NOMO-1 treated with dmso at 0.1 percent for 144 hours (cell line): ENCODE measurements around the gene PYM1.

ENCODE experiments used
- DNase-seq: peaks from one replicate; lab custom pipeline; 2025; ENCODE audit not compliant: unreplicated experiment; lab: John Stamatoyannopoulos, UW

Gene PYM1

DNA sequence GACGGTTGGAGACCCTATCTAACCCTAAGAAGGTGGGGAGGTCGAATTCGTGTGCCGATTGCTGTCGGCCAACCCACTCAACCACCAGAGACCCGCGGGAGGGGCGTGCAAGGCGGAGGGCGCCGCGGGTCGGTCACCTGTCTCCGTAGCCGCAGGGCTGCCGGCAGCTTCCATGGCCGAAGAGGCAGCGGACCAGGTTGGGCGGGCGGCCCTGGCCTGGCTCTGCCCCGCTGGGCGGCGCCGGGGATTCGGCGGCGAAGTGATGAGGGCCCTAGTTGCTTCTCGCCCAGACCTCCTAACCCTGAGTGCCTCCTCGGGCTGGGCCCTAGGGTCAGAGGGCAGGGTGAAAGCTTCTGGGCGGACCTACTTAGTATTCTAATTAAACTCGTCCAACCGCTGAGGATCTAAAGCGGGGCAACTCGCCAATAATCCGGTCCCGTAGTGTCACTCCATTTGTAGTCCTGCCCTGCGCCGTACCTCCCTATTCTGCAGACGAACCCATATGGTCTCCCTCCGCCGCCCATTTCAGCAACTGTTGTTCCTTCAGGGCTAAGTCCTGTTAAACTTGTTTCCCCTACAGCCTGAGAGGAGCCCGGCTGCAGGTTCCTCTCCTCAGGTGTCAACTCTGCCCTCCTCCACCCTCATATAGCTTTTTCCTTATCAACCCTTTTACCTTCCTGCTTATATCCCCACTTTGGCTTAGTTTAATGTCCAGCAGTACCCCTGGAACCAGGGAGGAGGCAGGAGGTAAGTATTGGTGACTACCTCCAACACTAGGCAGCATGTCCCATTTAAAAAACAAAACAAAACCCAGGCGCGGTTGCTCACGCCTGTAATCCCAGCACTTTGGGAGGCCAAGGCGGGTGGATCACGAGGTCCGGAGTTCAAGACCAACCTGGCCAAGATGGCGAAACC, at the start of gene PYM1:
PYM1 (minus strand) TSS at position 307 of the 915 bp plus-strand sequence; CDS start at position 174, 133 bp downstream.
- peak; percentile 93 for DNase-seq

DNA sequence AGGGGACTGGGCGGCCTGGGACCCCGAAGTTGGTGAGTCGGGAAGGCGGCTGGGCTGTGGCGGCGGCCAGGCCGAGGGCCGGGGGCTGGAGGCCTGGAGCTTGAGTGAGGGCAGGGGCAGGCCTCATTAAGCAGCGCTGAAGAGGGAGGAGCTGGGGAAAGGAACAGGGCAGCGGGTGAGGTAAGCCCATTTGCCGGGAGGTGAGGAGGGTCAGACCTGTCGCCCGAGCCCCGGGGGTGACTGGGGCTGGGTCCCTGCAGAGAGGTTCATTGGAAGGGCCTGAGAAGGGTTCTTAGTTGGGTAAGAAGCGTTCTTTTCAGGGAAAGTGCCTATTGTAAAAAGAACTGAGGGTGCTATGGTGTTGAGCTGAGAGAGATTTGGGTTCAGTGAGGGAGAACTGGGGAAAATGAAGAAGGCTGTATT, 46.6 kb upstream of the PYM1 start:
- DNase-seq: peak; percentile 32

DNA sequence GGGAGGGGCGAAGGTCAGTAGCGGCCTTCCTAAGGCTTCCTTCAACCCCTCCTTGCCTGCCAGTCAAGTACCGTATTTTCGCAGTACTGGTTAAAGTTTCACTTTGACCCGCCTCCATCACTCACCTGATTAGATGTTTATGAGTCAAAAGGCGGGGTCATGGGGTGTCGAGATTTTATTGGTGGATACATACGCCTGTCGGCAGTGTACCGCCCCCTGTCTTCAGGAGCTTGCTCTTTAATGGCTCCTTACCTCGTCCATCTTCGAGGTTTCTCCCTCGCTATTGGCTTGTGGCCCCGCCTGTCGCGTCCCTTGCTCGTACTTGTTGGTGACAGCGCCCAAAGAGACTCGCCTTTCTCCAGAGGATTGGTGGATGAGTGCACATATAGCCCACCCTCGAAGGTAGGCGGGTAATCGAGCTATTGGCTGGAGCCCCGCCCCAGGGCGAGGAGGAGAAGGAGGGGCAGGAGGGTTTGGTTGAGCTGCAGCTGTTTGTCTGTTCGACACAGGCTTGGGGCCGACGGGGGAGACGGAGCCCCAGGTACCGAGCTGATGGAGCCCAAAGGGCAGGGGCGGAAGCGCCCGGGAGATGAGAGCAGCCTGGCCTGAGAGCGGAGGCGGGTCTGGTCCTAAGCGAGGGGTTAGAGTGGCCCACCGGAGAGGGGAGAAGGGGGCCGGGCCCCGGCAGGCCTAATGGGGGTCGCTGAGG, 46.1 kb upstream of the PYM1 start, which contains the start of gene RAB5B:
RAB5B (plus strand) TSS at position 480 of the 709 bp plus-strand sequence. CDS start 12,883 bp downstream, outside the sequence.
- peak; percentile 100 for DNase-seq

DNA sequence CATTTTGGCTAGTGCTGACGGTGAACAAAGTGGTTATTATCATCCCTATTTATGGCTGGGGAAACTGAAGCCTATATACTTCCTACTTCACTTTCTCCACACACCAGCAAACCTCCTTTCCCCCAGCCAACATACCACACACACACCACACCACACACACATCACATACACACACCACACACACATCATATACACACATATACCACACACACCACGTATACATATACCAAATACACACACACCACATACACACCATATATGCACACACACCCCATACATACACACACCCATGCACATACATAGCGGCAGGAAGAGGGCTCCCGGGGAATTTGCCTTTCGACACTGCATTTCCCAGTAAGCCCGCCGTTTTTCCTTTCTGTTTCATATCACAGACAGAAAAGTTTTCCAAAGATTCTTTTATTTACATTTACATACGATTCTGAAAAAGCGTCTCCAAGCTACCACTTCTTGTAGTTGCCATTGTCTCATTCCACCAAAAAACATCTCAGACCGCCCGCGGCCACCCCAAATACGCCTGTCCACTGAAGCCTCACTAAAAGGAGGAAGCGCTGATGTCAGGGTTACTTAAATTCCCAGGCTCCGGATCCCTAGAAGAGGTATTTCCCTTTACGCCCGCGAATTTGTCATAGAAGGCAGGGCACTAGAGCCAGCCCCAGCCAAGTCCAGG, 45.4 kb upstream of the PYM1 start:
- DNase-seq: no peak

DNA sequence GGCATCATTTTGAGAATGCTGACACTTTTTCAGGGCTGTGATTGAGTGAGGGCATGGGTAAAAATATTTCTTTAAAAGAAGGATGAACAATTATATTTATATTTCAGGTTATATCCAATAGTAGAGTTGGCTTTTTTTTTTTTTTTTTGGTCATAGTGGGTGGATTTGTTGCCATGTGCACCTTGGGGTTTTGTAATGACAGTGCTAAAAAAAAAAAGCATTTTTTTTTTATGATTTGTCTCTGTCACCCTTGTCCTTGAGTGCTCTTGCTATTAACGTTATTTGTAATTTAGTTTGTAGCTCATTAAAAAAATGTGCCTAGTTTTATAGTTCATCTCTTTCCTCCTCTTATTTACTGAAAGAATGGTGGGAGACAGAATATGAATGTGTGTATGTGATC, 44.8 kb upstream of the PYM1 start:
- DNase-seq: no peak

DNA sequence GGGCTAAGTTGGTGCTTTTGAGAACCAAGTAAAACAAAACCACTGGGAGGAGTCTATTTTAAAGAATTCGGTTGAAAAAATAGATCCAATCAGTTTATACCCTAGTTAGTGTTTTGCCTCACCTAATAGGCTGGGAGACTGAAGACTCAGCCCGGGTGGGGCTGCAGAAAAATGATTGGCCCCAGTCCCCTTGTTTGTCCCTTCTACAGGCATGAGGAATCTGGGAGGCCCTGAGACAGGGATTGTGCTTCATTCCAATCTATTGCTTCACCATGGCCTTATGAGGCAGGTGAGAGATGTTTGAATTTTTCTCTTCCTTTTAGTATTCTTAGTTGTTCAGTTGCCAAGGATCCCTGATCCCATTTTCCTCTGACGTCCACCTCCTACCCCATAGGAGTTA, 44.3 kb upstream of the PYM1 start:
- no peak for DNase-seq

DNA sequence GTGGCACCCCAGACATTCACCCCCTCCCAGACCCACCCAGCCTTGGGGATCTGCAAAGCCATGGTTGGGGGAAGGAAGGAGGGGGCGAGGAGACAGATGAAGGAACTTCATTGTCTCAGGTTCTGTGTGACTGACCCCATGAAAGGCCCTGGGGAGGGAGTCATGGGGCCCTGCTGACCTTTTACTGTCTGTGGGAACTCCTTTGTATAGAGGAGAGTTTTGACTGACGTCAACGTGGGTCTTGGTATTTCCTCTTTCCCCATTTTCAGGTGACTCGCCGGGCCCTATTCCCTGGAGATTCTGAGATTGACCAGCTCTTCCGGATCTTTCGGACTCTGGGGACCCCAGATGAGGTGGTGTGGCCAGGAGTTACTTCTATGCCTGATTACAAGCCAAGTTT, 43.1 kb upstream of the PYM1 start:
- DNase-seq: no peak

DNA sequence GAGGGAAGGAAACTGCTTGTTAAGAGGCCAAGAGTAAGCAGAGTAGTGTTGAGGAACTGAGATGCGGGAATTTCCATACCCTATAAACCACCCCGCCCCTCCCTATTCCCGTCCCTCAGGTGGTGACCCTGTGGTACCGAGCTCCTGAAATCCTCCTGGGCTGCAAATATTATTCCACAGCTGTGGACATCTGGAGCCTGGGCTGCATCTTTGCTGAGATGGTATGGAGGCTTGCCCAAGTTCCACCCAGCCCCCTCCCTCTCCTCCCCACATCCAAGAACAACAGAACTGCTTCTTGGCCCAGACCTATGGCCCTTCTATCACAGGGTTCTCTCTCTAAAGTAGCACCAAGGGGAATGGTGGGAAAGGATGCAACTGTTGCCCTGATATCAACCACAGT, 41.7 kb upstream of the PYM1 start:
- DNase-seq: no peak

DNA sequence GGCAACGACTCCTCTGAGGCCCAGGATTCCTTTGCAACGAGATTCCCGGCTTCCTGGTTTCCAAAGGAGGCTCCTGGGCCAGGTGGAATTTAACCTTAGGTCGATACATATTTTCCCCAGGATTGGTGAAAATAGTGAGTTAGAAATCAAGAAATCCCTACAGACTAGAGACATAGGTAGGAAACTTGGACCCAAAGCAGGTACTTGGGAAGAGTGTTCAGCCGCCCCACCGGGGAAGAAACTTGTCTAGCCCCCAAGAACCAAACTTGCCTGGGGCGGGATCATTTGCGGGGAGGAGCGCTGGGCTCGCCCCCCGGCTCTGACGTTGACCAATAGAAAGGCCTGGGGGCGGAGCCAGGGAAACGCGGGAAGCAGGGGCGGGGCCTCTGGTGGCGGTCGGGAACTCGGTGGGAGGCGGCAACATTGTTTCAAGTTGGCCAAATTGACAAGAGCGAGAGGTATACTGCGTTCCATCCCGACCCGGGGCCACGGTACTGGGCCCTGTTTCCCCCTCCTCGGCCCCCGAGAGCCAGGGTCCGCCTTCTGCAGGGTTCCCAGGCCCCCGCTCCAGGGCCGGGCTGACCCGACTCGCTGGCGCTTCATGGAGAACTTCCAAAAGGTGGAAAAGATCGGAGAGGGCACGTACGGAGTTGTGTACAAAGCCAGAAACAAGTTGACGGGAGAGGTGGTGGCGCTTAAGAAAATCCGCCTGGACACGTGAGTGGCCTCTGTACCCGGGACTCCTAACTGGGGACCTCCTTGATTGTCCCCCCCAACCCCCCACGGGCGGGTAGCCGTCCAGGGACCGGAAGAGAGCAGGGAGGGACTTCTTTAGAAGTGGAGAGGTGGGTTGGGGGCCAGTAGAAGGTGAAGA, 39.0 kb upstream of the PYM1 start, which contains the start of gene CDK2:
CDK2 (plus strand) TSS at position 423 of the 874 bp plus-strand sequence; CDS start at position 602, 179 bp downstream.
- DNase-seq: peak; percentile 82

DNA sequence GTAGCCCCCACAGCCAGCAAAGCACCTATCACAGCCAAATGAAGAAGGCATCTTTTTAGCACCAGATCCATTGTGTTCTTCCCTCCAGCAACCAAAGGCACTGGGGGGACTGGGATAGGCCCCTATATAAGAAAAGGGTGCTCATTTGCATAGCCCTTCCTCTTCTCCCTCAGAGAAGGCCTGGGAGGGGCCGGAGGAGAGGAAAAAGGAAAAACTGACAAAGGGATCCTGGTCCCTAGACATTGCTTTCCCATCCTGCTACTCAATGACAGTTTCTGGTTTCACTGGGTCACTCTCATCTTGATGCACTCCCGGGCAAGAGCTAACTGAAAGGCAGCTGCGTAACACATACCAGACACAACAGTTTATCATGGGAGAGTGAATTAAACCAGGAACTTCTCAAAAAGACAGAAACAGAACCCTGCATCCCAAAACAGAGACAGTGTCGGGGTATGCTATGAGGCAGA, 38.3 kb upstream of the PYM1 start, which contains the start of gene PMEL:
PMEL (minus strand) TSS at position 102 of the 467 bp plus-strand sequence; CDS start at position 71, 31 bp downstream.
- no peak for DNase-seq

DNA sequence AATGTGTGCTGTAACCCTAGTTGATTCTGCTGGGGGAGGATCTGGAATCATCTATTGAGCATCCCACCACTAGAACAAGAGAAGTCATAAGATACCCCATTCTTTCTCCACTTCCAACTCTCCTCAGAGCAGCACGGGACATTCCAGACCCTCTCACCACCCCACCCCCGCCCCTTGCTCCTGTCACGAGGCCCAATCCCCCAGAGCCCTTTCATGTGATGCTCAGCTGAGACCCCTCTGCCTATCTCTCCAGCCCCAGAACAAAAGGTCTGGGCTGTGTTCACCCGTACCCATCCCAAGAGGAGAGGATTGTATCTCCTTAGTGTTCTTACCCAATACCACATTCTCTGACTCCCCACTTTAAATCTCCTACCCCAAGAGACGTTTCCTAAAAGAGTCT, 37.5 kb upstream of the PYM1 start:
- DNase-seq: no peak

DNA sequence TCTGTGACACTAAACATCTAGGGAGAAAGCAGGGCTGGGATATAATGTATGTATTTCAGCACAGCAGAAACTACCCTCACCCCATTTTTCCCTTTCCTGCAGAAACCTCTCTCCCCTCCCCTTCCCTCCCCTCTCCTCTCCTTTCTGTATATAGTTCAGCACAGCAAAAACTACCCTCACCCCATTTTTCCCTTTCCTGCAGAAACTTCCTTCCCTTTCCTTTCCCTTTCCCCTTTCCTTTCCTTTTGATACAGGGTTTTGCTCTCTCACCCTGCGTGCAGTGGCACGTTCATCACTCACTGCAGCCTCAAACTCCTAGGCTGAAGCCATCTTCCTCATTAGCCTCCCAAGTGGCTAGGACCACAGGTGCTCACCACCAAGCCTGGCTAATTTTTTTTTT, 36.1 kb upstream of the PYM1 start:
- DNase-seq: no peak

DNA sequence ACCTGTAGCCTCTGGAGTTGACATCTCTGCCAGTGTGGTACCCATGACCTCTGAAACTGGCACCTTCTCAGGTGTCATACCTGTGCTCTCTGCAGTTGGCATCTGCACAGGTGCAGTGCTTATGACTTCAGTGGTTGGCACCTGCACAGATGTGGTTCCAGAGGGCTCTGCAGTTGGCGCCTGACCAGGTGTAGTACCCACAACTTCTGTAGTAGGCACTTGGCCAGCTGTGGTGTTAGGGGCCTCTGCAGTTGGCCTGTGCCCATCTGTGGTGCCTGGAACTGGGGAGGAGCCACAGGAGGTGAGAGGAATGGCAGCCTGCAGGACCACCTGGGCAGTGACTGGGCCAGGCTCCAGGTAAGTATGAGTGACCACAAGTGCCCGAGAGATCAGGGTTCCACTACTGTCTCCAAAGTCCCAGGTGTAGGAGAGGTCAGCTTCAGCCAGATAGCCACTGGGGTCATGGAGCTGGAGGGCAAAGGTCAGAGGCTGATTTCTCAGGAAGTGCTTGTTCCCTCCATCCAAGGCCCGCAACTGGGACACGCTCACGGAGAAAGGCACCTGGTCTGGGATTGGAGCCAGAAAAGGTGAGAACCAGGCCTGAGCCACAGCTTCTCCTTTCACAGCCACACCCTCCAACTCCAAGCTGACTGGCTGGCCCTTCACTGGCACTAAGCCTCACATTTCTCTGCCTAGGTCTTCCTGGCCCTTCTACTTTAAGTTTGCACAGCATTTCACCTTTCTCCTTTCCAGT, 29.6 kb upstream of the PYM1 start:
- no peak for DNase-seq

DNA sequence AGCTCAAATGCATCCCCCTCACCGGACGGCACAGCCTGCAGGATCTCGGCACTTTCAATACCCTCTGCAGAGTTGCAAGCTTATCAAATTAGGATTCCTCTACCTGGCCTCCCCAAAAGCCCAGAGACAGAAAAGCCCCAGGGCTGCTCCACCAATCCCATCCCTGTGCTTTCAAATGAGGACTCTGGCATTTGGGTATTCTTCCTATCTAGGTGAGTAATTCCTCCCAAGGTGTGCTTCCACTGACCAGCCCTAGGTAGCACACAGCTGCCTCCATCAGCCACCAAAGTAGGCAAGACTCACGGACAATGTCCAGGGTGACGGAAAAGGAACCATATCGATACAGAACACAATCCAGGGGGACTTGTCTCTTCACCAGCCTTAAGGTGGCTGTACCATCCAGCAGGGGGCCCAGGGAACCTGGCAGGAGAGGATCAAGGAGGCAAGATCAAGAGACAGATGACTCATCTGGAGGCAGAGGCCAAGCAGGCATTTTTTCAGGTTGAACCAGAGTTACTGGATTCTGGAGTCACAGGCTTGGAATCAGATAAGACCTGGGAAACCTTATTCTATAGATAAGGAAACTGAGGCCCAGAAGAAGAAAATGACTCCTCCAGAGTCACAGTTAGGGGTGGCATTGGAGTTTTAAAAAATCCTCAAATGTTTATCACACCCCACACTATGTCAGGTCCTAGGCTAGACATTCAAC, 28.3 kb upstream of the PYM1 start:
- DNase-seq: no peak

DNA sequence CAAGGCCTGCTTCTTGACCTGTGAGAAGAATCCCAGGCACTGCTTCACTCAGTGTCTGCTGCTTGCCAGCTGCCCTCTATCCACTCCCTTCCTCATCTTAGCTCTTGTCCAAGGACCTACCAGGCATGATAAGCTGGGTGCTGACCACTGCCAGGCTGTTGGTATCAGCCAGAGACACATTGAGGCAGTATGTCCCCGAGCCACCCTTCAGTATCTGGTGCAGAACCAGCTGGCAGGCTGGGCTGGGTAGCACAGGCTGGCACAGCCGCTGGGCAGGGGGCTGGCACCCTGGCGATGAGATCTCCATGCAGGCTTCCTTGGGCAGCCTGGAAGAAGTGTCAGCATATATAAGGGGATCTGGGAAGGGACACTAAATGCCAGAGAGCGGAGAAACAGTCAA, 27.6 kb upstream of the PYM1 start:
- DNase-seq: no peak

DNA sequence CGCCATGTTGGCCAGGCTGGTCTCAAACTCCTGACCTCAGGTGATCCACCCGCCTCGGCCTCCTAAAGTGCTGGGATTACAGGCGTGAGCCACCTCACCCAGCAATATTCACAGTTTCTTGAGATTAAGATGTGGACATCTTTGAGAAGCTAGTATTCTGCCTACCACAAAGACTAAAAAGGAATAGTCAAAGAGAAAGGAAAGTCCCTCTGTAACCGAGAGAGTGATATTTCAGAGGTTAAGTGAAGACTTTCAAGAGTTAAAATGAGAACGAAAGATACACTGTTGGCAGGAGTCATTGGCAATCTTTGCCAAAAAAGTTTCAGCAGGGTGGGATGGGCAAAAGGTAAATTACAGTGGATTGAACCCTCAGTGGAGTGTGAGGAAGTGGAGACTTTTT, 18.9 kb upstream of the PYM1 start:
- DNase-seq: no peak

DNA sequence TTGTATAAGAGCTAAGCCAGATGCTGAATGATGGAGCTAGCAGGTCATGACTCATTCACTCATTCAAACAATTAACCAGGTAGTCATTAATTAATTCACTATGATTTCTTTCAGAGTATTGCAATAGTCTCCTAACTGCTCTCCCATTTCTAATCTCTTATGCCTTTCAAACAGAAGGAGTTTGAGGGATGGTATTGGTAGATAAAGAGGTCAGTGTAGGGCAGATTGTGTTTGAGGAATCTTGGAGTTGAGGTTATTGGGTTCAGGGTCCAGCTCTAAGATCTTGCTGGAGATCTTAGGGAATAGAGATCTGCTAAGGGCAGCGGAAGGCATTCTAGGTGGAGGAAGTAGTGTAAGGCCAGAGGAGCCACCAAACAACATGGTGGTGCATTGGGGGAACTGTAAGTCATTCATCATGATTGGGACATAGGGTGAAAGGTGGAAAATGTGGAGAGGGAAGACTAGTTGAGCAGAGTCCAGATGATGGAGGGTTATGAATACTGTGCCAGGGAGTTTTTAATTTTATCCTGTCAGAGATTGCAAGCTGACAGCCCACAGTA, 15.0 kb upstream of the PYM1 start:
- DNase-seq: no peak

DNA sequence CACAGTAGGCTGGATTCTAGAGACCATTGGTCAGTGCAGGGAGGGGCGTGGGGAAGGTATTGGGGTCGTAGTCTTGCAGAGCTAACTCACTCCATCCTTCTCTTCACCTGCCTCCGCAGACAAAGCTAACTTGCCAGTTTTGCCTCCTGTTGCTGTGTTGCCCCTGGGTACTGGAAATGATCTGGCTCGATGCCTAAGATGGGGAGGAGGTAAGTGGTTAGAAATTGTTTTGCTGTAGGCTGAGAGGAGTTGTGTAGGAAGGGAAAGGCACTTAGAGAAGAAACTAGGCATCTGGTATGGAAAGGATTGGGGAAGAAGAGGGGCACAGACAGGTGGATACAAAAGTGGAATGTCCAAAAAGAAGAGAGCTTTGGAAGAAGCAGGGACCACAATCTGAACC, 14.4 kb upstream of the PYM1 start:
- DNase-seq: no peak
